Measurements from ENCODE around the gene NDUFC2. TPM values are rescaled to one million over a fixed set of nuclear protein-coding genes. Genes with fewer than 3 reads are reported as not detected.

The NDUFC2 gene
- total RNA-seq (2014; rRNA removed; shearing (Covaris generic)), result 100 and 179 TPM in 2 replicates

GRCh38 chr11:78079232-78080083 lies at the start of gene NDUFC2:
TSS of gene NDUFC2 (minus strand) at chr11:78079862. CDS start at chr11:78079744, 118 bp downstream.
- no peaks in the 10 kb centered on the region for H3K27me3 ChIP-seq (replicated peaks)
- H3K36me3 ChIP-seq, result peaks cover 20% of the 10 kb centered on the region
- DNase-seq (ENCODE audit: low read depth in 1 of 2, low spot score in 2 of 2), result peak; percentile 66 to 69
- no peaks in the 10 kb centered on the region for H3K9me3 ChIP-seq (replicated peaks)
- peak within 1 kb of the TSS; percentile 97 for H3K27ac ChIP-seq
- peaks cover 47% of the 10 kb centered on the region for H3K4me1 ChIP-seq (replicated peaks)
- H3K4me3 ChIP-seq, result peak within 1 kb of the TSS; percentile 78

- Histone ChIP-seq H3K4me3 (no peak overlapping the region), H3K4me1 (replicated peaks) (no peaks in the 10 kb centered on the region), H3K9me3 (replicated peaks) (no peaks in the 10 kb centered on the region), H3K27ac (no peak overlapping the region), H3K36me3 (no peaks in the 10 kb centered on the region), H3K27me3 (replicated peaks) (no peaks in the 10 kb centered on the region)
- no peak for DNase-seq (ENCODE audit: low read depth in 1 of 2, low spot score in 2 of 2)
These were observed 47.7 kb upstream of the NDUFC2 start for GRCh38 chr11:78127403-78127802.

GRCh38 chr11:78112582-78113275 lies 33.1 kb upstream of the NDUFC2 start:
- no peaks in the 10 kb centered on the region; the same call in 1 of the 2 replicates for H3K36me3 ChIP-seq
- no peaks in the 10 kb centered on the region for H3K4me1 ChIP-seq (replicated peaks)
- no peak for DNase-seq (ENCODE audit: low read depth in 1 of 2, low spot score in 2 of 2)
- H3K27ac ChIP-seq, result no peak overlapping the region
- H3K27me3 ChIP-seq (replicated peaks), result no peaks in the 10 kb centered on the region
- no peak overlapping the region for H3K4me3 ChIP-seq
- H3K9me3 ChIP-seq (replicated peaks), result no peaks in the 10 kb centered on the region

GRCh38 chr11:78111298-78111697 lies 31.6 kb upstream of the NDUFC2 start:
- no peak overlapping the region for H3K27ac ChIP-seq
- H3K27me3 ChIP-seq (replicated peaks), result no peaks in the 10 kb centered on the region
- no peak for DNase-seq (ENCODE audit: low read depth in 1 of 2, low spot score in 2 of 2)
- no peaks in the 10 kb centered on the region for H3K9me3 ChIP-seq (replicated peaks)
- H3K36me3 ChIP-seq, result no peaks in the 10 kb centered on the region; the same call in 1 of the 2 replicates
- H3K4me3 ChIP-seq, result no peak overlapping the region
- no peaks in the 10 kb centered on the region for H3K4me1 ChIP-seq (replicated peaks)

- no peak for DNase-seq (ENCODE audit: low read depth in 1 of 2, low spot score in 2 of 2)
- Histone ChIP-seq H3K27me3 (replicated peaks) (no peaks in the 10 kb centered on the region), H3K9me3 (replicated peaks) (no peaks in the 10 kb centered on the region), H3K4me1 (replicated peaks) (no peaks in the 10 kb centered on the region), H3K4me3 (no peak overlapping the region), H3K27ac (no peak overlapping the region), H3K36me3 (no peaks in the 10 kb centered on the region; the same call in 1 of the 2 replicates)
These were observed 31.2 kb upstream of the NDUFC2 start for GRCh38 chr11:78110830-78111229.

GRCh38 chr11:78110351-78110750 lies 30.7 kb upstream of the NDUFC2 start:
- DNase-seq (ENCODE audit: low read depth in 1 of 2, low spot score in 2 of 2), result no peak
- Histone ChIP-seq H3K36me3 (no peaks in the 10 kb centered on the region; the same call in 1 of the 2 replicates), H3K4me3 (no peak overlapping the region), H3K27me3 (replicated peaks) (no peaks in the 10 kb centered on the region), H3K27ac (no peak overlapping the region), H3K9me3 (replicated peaks) (no peaks in the 10 kb centered on the region), H3K4me1 (replicated peaks) (no peaks in the 10 kb centered on the region)

GRCh38 chr11:78109081-78110015 lies 29.7 kb upstream of the NDUFC2 start:
- H3K36me3 ChIP-seq, result no peaks in the 10 kb centered on the region; the same call in 1 of the 2 replicates
- H3K9me3 ChIP-seq (replicated peaks), result no peaks in the 10 kb centered on the region
- H3K4me1 ChIP-seq (replicated peaks), result no peaks in the 10 kb centered on the region
- no peak overlapping the region for H3K27ac ChIP-seq
- H3K4me3 ChIP-seq, result no peak overlapping the region
- DNase-seq (ENCODE audit: low read depth in 1 of 2, low spot score in 2 of 2), result no peak
- H3K27me3 ChIP-seq (replicated peaks), result no peaks in the 10 kb centered on the region

- Histone ChIP-seq H3K4me1 (replicated peaks) (no peaks in the 10 kb centered on the region), H3K27me3 (replicated peaks) (no peaks in the 10 kb centered on the region), H3K9me3 (replicated peaks) (no peaks in the 10 kb centered on the region), H3K27ac (no peak overlapping the region), H3K4me3 (no peak overlapping the region), H3K36me3 (peaks cover 2% of the 10 kb centered on the region; the same call in 1 of the 2 replicates)
- no peak for DNase-seq (ENCODE audit: low read depth in 1 of 2, low spot score in 2 of 2)
These were observed 21.2 kb upstream of the NDUFC2 start for GRCh38 chr11:78100676-78101472.

- no peak for DNase-seq (ENCODE audit: low read depth in 1 of 2, low spot score in 2 of 2)
These were observed 20.6 kb upstream of the NDUFC2 start for GRCh38 chr11:78100261-78100660.

GRCh38 chr11:78099666-78100065 lies 20.0 kb upstream of the NDUFC2 start:
- H3K36me3 ChIP-seq, result peaks cover 2% of the 10 kb centered on the region; the same call in 1 of the 2 replicates
- H3K27ac ChIP-seq, result no peak overlapping the region
- no peaks in the 10 kb centered on the region for H3K9me3 ChIP-seq (replicated peaks)
- no peaks in the 10 kb centered on the region for H3K27me3 ChIP-seq (replicated peaks)
- H3K4me3 ChIP-seq, result no peak overlapping the region
- DNase-seq (ENCODE audit: low read depth in 1 of 2, low spot score in 2 of 2), result no peak
- no peaks in the 10 kb centered on the region for H3K4me1 ChIP-seq (replicated peaks)

More at GRCh38 chr11:78100261-78100660, 20.6 kb upstream of the NDUFC2 start:
- no peaks in the 10 kb centered on the region for H3K4me1 ChIP-seq (replicated peaks)
- no peak overlapping the region for H3K4me3 ChIP-seq
- no peak overlapping the region for H3K27ac ChIP-seq
- H3K9me3 ChIP-seq (replicated peaks), result no peaks in the 10 kb centered on the region
- no peaks in the 10 kb centered on the region for H3K27me3 ChIP-seq (replicated peaks)
- peaks cover 2% of the 10 kb centered on the region; the same call in 1 of the 2 replicates for H3K36me3 ChIP-seq

GRCh38 chr11:78097666-78098385 lies 18.2 kb upstream of the NDUFC2 start:
- no peak overlapping the region for H3K27ac ChIP-seq
- no peaks in the 10 kb centered on the region for H3K9me3 ChIP-seq (replicated peaks)

GRCh38 chr11:78094250-78094649 lies 14.6 kb upstream of the NDUFC2 start:
- Histone ChIP-seq H3K27ac (no peak overlapping the region), H3K4me1 (replicated peaks) (no peaks in the 10 kb centered on the region)

More at GRCh38 chr11:78097666-78098385, 18.2 kb upstream of the NDUFC2 start:
- DNase-seq (ENCODE audit: low read depth in 1 of 2, low spot score in 2 of 2), result no peak
- Histone ChIP-seq H3K27me3 (replicated peaks) (no peaks in the 10 kb centered on the region), H3K36me3 (peaks cover 2% of the 10 kb centered on the region; the same call in 1 of the 2 replicates), H3K4me3 (no peak overlapping the region), H3K4me1 (replicated peaks) (no peaks in the 10 kb centered on the region)

More at GRCh38 chr11:78094250-78094649, 14.6 kb upstream of the NDUFC2 start:
- Histone ChIP-seq H3K36me3 (no peaks in the 10 kb centered on the region), H3K4me3 (no peak overlapping the region), H3K27me3 (replicated peaks) (no peaks in the 10 kb centered on the region), H3K9me3 (replicated peaks) (no peaks in the 10 kb centered on the region)
- DNase-seq (ENCODE audit: low read depth in 1 of 2, low spot score in 2 of 2), result no peak

Data from SJSA1 (cell line).